OCI-LY3 (cell line): ENCODE data around the gene DISP3.

Experiments used
- EZH2phosphoT487 ChIP-seq: fragments of 200-600 bp; shearing (Covaris generic); IDR thresholded peaks from 2 replicates; pipeline ENCODE4 v1.6.1; 2018; ENCODE audit warnings: antibody characterized with exemption, mixed run types, low read depth
- TF ChIP-seq, protein P1 (sequence below): fragments of 200-600, 300-600 bp; sonication (generic); IDR thresholded peaks from 2 replicates; pipeline ENCODE4 v1.5.1; 2014; ENCODE audit warnings: antibody characterized with exemption, low read length, low read depth

- TF ChIP-seq, protein P1, sequence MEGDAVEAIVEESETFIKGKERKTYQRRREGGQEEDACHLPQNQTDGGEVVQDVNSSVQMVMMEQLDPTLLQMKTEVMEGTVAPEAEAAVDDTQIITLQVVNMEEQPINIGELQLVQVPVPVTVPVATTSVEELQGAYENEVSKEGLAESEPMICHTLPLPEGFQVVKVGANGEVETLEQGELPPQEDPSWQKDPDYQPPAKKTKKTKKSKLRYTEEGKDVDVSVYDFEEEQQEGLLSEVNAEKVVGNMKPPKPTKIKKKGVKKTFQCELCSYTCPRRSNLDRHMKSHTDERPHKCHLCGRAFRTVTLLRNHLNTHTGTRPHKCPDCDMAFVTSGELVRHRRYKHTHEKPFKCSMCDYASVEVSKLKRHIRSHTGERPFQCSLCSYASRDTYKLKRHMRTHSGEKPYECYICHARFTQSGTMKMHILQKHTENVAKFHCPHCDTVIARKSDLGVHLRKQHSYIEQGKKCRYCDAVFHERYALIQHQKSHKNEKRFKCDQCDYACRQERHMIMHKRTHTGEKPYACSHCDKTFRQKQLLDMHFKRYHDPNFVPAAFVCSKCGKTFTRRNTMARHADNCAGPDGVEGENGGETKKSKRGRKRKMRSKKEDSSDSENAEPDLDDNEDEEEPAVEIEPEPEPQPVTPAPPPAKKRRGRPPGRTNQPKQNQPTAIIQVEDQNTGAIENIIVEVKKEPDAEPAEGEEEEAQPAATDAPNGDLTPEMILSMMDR = no peak
- no peak for TF ChIP-seq EZH2phosphoT487
Measured at GRCh38 chr1:11465307-11465706, 13.6 kb upstream of the DISP3 start.
